Activated naive CD4-positive, alpha-beta T cell treated with Interleukin-2 at 50 U/mL for 16 hours (primary cell): ENCODE data around the gene IER5L.
A peak's percentile ranks its signal among the peaks of the same experiment; 100 is the strongest.
"Not testable (repeated sequence)": the region's sequence is repeated elsewhere in the genome, so short reads cannot be mapped to it uniquely, and the experiment has no call there.

ENCODE experiments used
- DNase-seq: peaks from one replicate; pipeline ENCODE4 v3.0.0-alpha.2; 2020

The IER5L gene

GRCh38 chr9:129202613-129203555 is 24.8 kb upstream of the IER5L start:
- peak; percentile 90 for DNase-seq

GRCh38 chr9:129201866-129202265 is 23.8 kb upstream of the IER5L start:
- no peak for DNase-seq

- DNase-seq: no peak
Measured at GRCh38 chr9:129201289-129201688, 23.2 kb upstream of the IER5L start.

- DNase-seq: no peak
Measured at GRCh38 chr9:129200255-129200654, 22.2 kb upstream of the IER5L start.

GRCh38 chr9:129199044-129199435 is 21.0 kb upstream of the IER5L start:
- no peak for DNase-seq

GRCh38 chr9:129198319-129199043 is 20.4 kb upstream of the IER5L start:
- no peak for DNase-seq

- no peak for DNase-seq
Measured at GRCh38 chr9:129197978-129198318, 19.9 kb upstream of the IER5L start.

GRCh38 chr9:129197045-129197444 is 19.0 kb upstream of the IER5L start:
- DNase-seq: not testable (repeated sequence)

GRCh38 chr9:129195606-129196005 is 17.5 kb upstream of the IER5L start:
- no peak for DNase-seq

- no peak for DNase-seq
Measured at GRCh38 chr9:129194221-129194620, 16.2 kb upstream of the IER5L start.

GRCh38 chr9:129193655-129194054 is 15.6 kb upstream of the IER5L start:
- no peak for DNase-seq

- no peak for DNase-seq
Measured at GRCh38 chr9:129191234-129191633, 13.2 kb upstream of the IER5L start.

GRCh38 chr9:129189971-129190370 is 11.9 kb upstream of the IER5L start:
- not testable (repeated sequence) for DNase-seq

- no peak for DNase-seq
Measured at GRCh38 chr9:129187042-129187441, 9.0 kb upstream of the IER5L start.

GRCh38 chr9:129185991-129186390 is 7.9 kb upstream of the IER5L start:
- peak; percentile 44 for DNase-seq

- no peak for DNase-seq
Measured at GRCh38 chr9:129185402-129185801, 7.3 kb upstream of the IER5L start.

GRCh38 chr9:129184596-129185122 is 6.6 kb upstream of the IER5L start:
- no peak for DNase-seq

GRCh38 chr9:129184219-129184524 is 6.1 kb upstream of the IER5L start:
- DNase-seq: no peak

GRCh38 chr9:129183495-129184218 is 5.6 kb upstream of the IER5L start:
- DNase-seq: no peak

- no peak for DNase-seq
Measured at GRCh38 chr9:129182625-129183494, 4.8 kb upstream of the IER5L start.

- DNase-seq: no peak
Measured at GRCh38 chr9:129182122-129182521, 4.1 kb upstream of the IER5L start.

GRCh38 chr9:129181246-129181645 is 3.2 kb upstream of the IER5L start:
- DNase-seq: no peak
